Stimulated activated naive CD8-positive, alpha-beta T cell treated with anti-CD3 and anti-CD28 coated beads, Interleukin-15, Interleukin-2, amounts not matched to agents 100 U/mL and 50 U/mL, for 24 hours (primary cell): Measurements from ENCODE around the gene DHX30.
"Not testable (repeated sequence)": the region's sequence is repeated elsewhere in the genome, so short reads cannot be mapped to it uniquely, and the experiment has no call there.

Experiments
- ATAC-seq: fragments of 150-1000 bp; cut with Tn5 transposase; one replicate; pipeline ENCODE4 v1.10.0; 2021
- DNase-seq: peaks from one replicate; pipeline ENCODE4 v3.0.0; 2021

The DHX30 gene

GRCh38 chr3:47803480-47804025, 615 bp downstream of the DHX30 start:
- ATAC-seq (no peak), DNase-seq (no peak)

- DNase-seq (no peak), ATAC-seq (no peak)
These were observed 1.6 kb downstream of the DHX30 start for GRCh38 chr3:47804577-47804976.

GRCh38 chr3:47813551-47814177, 10.7 kb downstream of the DHX30 start:
- no peak for DNase-seq
- ATAC-seq: no peak

- no peak for DNase-seq
- no peak for ATAC-seq
These were observed 14.7 kb downstream of the DHX30 start for GRCh38 chr3:47817609-47818008.

GRCh38 chr3:47824541-47825473, 21.9 kb downstream of the DHX30 start:
- peak; percentile 99 for ATAC-seq
- peak; percentile 85 for DNase-seq

- no peak for ATAC-seq
- DNase-seq: no peak
These were observed 22.7 kb downstream of the DHX30 start for GRCh38 chr3:47825590-47825989.

- not testable (repeated sequence) for DNase-seq, ATAC-seq
These were observed 26.5 kb downstream of the DHX30 start for GRCh38 chr3:47829482-47829881.

- DNase-seq: no peak
- no peak for ATAC-seq
These were observed 34.0 kb downstream of the DHX30 start for GRCh38 chr3:47836986-47837385.

- DNase-seq (no peak), ATAC-seq (no peak)
These were observed 35.6 kb downstream of the DHX30 start for GRCh38 chr3:47838503-47838902.

- ATAC-seq: no peak
- DNase-seq: no peak
These were observed 38.9 kb downstream of the DHX30 start for GRCh38 chr3:47841786-47842349.

GRCh38 chr3:47846186-47846879, 43.4 kb downstream of the DHX30 start:
- no peak for DNase-seq

GRCh38 chr3:47846880-47847248, 43.9 kb downstream of the DHX30 start:
- no peak for ATAC-seq

More at GRCh38 chr3:47846186-47846879, 43.4 kb downstream of the DHX30 start:
- ATAC-seq: no peak

GRCh38 chr3:47847260-47847659, 44.3 kb downstream of the DHX30 start:
- DNase-seq (no peak), ATAC-seq (no peak)

More at GRCh38 chr3:47846880-47847248, 43.9 kb downstream of the DHX30 start:
- no peak for DNase-seq

GRCh38 chr3:47847801-47848518, 45.0 kb downstream of the DHX30 start:
- no peak for ATAC-seq
- DNase-seq: no peak

GRCh38 chr3:47848599-47849117, 45.7 kb downstream of the DHX30 start:
- ATAC-seq (no peak), DNase-seq (no peak)

GRCh38 chr3:47849186-47849698, 46.3 kb downstream of the DHX30 start:
- DNase-seq: no peak
- no peak for ATAC-seq

- DNase-seq: no peak
- ATAC-seq: no peak
These were observed 47.0 kb downstream of the DHX30 start for GRCh38 chr3:47849699-47850563.

GRCh38 chr3:47850564-47851410, 47.8 kb downstream of the DHX30 start:
- DNase-seq (no peak), ATAC-seq (no peak)
